GM18517 (cell line): ENCODE results near the gene EIF5B.

Source experiments
- ATAC-seq: cut with Tn5 transposase; IDR thresholded peaks from one replicate; pipeline ENCODE4 v1.9.1; 2021; ENCODE audit warnings: mild to moderate bottlenecking, moderate library complexity; ENCODE audit not compliant: unreplicated experiment

EIF5B gene

GRCh38 chr2:99404797-99405669 lies 67.8 kb downstream of the EIF5B start:
- no peak for ATAC-seq

DNA sequence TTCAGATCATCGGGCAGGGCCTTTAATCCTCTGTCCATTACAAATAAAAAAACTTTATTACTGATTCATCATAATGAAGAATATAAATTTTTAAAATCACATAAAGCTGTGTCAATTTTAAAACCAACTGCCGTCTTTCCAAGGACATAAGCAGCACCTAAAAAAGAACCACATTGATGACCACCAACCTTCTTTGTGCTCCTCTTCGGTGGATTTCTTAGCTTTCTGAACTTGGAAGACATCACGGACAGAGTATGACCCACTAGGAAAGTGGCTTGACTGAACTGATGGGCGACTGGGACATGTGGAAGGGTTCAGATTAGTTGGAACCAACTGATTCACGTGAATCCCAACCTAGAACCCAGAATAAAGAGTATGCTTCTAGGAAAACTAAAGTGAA lies 68.9 kb downstream of the EIF5B start:
- ATAC-seq: no peak

DNA sequence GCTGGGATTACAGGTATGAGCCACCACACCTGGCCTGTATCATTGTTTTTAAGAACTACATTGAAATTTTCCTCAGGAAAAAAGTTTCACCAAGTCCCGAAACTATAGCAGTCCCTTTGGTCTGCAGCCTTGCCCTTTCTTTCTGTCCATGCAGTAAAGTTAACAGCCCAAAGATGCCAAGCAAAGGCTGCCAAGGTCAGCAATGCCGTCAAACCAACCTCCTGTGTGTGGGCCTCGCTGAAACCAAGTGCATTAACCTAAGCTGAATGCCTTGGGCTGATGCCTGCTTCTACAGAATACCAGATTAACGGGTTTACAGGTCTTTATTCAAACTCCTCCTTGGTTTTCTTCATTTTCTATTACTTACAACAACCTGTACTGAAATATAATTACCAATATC lies 73.1 kb downstream of the EIF5B start:
- ATAC-seq: no peak

- no peak for ATAC-seq
Measured at GRCh38 chr2:99414566-99414965, 77.4 kb downstream of the EIF5B start.

- ATAC-seq: no peak
Measured at GRCh38 chr2:99417396-99417795, 80.2 kb downstream of the EIF5B start.

GRCh38 chr2:99420031-99420430 lies 82.8 kb downstream of the EIF5B start:
- ATAC-seq: no peak

DNA sequence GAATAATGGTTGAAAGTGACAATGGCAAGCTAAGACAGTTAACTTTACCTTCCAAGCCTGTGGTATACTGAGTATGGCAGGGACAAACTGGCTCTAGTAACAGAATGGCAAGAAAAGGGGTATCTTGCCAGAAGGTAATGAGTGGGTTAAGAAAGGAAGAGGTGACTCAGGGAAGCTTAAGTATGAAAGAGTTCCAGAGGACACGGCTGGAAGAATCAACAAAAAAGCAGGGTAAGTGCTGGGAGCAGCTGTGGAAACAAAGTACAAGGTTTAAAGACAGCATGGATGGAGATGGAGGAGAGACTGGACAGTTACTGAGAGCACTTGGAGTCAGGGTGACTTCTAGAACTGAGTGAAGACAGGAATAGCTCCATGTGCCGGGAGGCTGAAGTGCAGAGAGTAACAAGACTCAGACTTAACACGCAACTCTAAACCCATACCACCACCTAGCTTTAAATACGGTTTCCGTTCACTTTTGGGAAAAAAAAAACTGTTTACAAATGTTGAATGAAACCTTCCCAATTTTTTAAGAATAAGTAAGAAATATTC lies 83.6 kb downstream of the EIF5B start:
- no peak for ATAC-seq

GRCh38 chr2:99421469-99421868 lies 84.3 kb downstream of the EIF5B start:
- no peak for ATAC-seq

DNA sequence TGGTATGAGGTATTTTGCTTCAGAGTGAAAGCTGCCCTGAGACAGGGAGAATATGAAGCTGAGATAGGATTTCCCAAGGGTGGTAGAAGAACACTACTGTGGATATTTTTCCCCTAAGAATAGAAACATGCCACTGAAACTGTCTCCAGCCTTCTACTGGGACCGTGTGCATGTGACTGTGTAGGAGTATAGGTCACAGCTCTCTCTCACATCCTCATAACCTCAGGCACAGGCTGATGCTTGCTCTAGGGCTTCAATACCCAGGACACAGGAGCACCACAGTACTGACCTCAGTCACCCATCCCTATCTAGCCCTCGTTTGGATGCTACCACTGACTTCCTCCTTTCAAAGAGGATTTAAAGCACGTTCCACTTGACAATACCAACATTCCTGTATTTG lies 85.4 kb downstream of the EIF5B start:
- no peak for ATAC-seq

DNA sequence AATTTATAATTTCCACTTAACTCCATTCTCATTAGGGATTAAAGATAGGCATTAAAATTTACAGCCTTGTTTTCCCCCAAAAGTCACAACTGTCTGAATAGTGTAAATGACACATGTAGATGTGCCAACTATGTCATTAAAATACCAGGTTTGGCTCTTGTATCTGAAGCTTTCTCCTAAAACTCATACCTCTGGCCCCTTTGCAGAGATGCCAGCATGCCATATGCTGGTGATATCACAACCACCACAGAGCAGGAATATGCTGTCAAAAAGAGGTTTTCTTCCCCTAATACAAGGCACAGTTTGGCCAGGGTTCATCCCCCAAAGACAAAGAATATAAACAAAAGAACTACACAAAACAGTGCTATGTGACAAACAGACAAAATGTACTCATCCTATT lies 87.2 kb downstream of the EIF5B start:
- ATAC-seq: no peak

- no peak for ATAC-seq
Measured at GRCh38 chr2:99425022-99425421, 87.8 kb downstream of the EIF5B start.

DNA sequence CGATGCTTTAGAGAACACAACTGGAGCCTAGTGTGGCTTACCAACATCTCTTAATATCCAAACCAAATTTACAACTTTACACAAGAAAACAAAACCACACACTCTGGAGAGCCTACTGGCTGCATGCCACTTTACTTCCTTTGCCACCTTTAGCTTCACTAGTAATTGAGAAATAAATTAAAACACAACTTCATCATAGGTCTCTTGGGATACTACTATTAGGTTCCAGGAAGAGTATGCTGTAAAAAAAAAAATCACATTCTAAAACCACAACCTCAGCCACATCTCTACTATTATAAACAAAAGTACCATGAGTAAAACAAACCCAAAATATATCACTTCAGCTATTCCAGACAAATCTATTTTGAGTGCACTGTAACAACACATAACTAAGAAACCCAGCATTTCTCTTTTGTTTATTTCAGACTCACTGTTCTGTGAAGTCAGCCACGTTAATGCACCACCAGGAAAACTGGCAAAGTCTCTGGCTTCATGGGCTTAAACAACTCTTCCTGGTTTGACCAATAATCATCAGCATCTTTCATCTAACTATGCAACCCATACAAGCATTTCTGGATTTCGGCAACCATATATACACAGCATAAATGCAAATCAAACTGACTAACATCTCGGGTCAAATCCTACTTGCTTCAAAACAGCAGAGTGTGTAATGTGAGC lies 93.6 kb downstream of the EIF5B start:
- ATAC-seq: no peak

DNA sequence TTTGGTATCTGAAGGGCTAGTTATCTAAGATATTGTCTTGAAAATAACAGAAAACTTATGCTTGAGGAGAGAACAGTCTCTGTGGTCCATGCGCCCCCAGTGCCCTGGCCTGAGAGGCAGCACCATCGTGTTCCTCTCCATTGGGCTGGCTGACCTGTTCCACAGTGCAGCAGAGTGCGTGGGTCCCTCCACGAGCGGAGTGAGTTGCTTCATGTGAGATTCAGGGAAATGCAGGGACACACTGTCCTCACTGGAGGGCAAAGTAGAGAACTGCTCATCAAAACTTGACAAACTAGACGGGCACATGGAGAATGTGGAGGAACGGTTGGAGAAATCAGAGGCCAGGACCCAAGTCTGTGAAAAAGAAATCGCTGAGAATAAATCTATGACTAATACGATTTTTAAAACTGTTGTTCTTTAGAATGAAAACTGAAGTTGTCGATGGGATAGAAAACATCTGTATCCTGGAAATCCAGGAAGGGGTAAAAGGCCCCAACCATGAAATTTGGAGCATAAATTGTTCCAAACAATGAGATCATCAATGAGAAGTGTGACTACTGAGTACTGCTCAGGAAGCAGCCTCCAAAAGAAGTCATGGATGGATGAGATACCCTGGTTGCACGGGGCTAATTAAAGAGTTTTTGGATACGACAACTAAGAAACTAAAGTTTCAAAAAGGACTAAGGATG lies 94.5 kb downstream of the EIF5B start:
- ATAC-seq: no peak

DNA sequence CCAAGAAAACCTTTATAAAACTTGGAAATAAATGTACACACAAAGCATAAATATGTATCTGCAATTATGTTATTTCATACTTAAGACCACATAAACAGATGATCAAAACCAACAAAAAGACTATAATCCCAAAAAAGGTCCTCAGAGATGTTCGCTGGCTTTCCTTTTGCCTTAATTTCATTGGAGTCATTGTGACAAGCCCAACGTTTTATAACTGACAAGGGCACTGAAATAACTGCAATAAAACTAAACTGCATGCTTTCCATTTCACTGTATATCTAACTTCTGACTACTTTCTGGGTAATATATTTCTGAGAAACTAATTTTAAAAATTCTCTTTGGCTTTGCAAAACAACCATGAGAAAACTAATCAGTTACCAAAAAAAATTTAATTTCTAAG lies 96.2 kb downstream of the EIF5B start:
- ATAC-seq: no peak

GRCh38 chr2:99436874-99437273 lies 99.7 kb downstream of the EIF5B start:
- no peak for ATAC-seq

GRCh38 chr2:99439971-99440505 lies 102.8 kb downstream of the EIF5B start:
- no peak for ATAC-seq

- no peak for ATAC-seq
Measured at GRCh38 chr2:99442837-99443236, 105.6 kb downstream of the EIF5B start.

DNA sequence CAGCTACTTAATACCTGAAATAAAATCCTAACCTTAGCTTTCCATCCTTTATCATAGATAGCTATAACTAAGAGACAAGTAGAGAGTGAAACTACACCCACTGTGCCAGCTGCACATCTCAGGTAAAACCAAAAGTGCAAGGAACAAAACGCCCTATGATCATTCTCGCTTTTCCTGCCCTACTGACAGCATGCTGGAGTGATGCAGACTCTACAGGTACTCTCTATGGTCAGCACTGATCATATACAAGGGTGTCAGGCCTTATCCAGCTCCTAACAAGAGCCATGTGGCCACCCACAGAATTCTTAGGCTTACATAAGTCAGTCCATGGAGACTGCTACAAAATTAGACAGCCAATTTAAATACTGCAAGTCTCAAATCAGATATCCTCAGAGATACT lies 107.0 kb downstream of the EIF5B start:
- no peak for ATAC-seq

DNA sequence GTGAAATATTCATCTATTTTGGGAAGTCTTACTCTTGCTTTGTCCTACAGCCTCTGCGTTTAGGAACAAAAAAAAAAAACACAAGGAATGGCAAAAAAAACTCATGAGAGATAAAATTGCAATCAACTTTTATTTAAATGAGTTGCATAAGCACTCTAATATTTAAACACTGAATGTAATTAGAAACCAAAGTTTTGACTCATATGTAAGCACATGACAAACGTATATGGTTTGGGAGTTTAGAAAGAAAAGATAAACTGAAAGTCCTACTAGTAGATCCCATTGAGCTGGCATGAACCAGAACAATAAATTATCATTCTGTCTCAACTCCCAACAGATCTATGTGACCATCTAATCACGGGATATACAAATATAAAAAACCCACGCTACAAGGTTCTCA lies 107.9 kb downstream of the EIF5B start:
- no peak for ATAC-seq

DNA sequence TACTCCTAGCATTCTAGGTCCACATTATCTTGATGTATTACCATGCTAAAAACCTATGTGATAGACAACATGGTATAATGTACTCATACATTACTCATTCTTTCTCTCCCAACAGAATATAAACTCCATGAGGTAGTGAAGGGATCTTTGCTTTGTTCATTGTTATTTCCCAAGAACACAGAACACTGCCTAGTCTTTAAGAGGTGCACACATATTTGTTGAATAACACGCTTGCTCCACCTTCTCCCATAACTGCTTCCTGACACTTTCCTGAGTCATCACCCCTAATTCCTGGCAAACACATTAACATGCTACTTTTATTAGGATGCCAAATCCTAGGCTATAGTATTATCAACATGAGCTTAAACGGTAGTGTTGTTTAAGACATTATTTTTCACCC lies 111.4 kb downstream of the EIF5B start:
- no peak for ATAC-seq

- ATAC-seq: no peak
Measured at GRCh38 chr2:99450199-99450598, 113.0 kb downstream of the EIF5B start.
